Measurements from ENCODE around the gene CGB8. TPM values are rescaled to one million over a fixed set of nuclear protein-coding genes. Genes with fewer than 3 reads are reported as not detected.
"Not testable (repeated sequence)": the region's sequence is repeated elsewhere in the genome, so short reads cannot be mapped to it uniquely, and the experiment has no call there.

Gene CGB8
- total RNA-seq, 8 experiments from 2014 or later, result 0.27 to 0.76 (median 0.33) TPM; not detected in 4

GRCh38 chr19:49020342-49020741 is 28.6 kb downstream of the CGB8 start:
- in situ Hi-C loops (cut with MboI; ENCODE audit: low pct_unique_long_range_greater_than_20kb in 2 of 9, low sequenced_read_pairs in 9 of 9, unreplicated experiment in 9 of 9), result no loop called here
- ATAC-seq (replicated peaks in 6 of 8), result peak in 1 of 8 experiments; percentile 7
- Histone ChIP-seq H3K4me1 (replicated peaks in 1 of 2) (peaks cover 3 to 14% of the 10 kb centered on the region in 2 donors), H3K27ac (no peak overlapping the region), H3K4me3 (no peak overlapping the region)
- 40 to 92% (median 77%) methylated on average over 2 to 4 of the region's 11 CpGs; no CpG with 5 or more reads in 6 of the 10 experiments for WGBS, 10 experiments

GRCh38 chr19:49019242-49019932 is 29.5 kb downstream of the CGB8 start:
- 20 to 70% methylated on average over 1 to 2 of the region's 41 CpGs; no CpG with 5 or more reads in 8 of the 10 experiments for WGBS, 10 experiments
- peak in 7 of 8 experiments; percentile 4 to 42 (median 26) for ATAC-seq (replicated peaks in 6 of 8)
- in situ Hi-C loops (cut with MboI; ENCODE audit: low pct_unique_long_range_greater_than_20kb in 2 of 9, low sequenced_read_pairs in 9 of 9, unreplicated experiment in 9 of 9), result no loop called here
- Histone ChIP-seq H3K27ac (no peak overlapping the region), H3K4me3 (peak overlapping the region in 3 of 5 donors; percentile 19 to 32 (median 26)), H3K4me1 (replicated peaks in 1 of 2) (peaks cover 3 to 14% of the 10 kb centered on the region in 2 donors)

DNA sequence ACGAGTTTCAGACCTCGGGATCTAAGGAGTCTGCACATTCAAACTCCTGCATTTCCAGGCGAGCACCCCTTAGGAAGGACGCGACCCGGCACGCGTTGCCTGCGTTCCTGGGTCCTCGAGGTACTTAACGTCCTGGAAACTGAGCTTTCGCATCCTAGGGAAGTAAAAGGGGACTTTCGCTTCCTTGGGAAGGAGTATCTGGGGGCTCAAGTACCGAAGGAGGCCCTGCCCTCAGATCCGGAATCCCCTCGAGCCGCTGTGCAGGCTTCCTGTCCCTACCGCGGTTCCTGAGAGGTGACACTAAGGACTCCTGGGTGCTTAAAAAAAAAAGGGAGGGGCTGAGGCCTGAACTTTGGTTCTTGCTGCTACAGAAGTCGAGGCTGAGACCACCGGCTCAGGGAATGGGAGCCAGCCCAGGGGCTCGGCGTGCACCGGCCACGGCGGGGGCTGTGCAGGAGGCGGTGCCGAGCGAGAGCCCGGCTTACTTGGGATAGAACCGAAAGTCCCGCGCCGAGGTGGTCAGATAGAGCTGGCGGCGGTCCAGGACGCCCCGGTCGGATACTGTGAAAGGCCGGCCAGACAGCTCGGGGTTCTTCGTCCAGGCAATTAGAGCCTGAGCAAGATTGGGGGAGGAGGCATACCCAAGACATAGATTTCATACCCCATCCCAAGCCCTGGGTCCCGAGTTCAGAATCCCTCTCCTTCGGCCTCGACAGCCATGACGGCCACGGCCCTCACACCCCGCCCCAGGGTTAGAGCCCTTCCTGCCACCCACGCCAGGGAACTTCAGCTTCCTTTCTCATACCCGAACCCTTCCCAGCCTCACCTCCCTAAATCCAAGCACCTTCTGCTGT is 30.3 kb downstream of the CGB8 start:
- Histone ChIP-seq H3K4me3 (peak overlapping the region in 2 of 5 donors; percentile 31 to 32), H3K4me1 (replicated peaks in 1 of 2) (peaks cover 3 to 14% of the 10 kb centered on the region in 2 donors)
- in situ Hi-C loops (cut with MboI; ENCODE audit: low pct_unique_long_range_greater_than_20kb in 2 of 9, low sequenced_read_pairs in 9 of 9, unreplicated experiment in 9 of 9); ATAC-seq (replicated peaks in 6 of 8); H3K27ac ChIP-seq: not testable (repeated sequence)
- 7 to 60% (median 8%) methylated on average over 1 to 9 of the region's 50 CpGs; no CpG with 5 or more reads in 5 of the 10 experiments for WGBS, 10 experiments

DNA sequence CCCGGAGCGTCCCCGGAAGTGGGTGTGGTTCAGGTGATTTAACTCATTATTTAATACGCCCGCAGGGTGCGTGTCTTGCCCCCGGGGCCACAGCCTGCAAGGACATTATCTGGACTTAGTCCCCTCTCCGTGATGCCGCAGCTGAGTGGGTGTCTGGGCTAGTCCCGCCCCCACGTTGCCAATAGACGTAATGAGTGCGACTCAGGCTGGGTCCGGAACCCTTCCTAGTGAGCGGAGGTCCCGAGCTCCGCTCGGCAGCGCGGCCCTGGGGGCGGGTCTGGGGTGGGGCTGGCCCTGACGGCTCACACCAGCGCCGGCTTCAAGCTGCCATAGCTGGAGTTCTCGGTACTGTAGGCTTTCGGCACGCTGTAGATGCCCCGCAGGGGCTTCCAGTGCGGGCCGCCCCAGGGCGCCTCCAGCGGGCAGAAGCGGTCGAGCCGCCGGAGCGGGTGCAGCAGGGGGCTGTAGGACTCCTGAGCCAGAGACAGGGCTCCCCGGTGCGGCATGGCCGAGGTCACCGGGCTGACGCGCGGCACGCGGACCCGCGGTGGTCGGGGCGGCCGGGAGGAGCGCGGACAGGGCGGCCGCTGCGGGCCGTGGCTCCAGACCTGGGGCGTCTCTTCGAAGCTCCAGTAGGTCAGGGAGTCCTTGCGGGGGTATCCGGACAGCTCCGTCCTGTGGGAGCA is 31.1 kb downstream of the CGB8 start:
- in situ Hi-C loops (cut with MboI; ENCODE audit: low pct_unique_long_range_greater_than_20kb in 2 of 9, low sequenced_read_pairs in 9 of 9, unreplicated experiment in 9 of 9), result no loop called here
- peak overlapping the region; percentile 19 to 31 (median 21) for H3K4me3 ChIP-seq
- WGBS, 10 experiments, result 0% methylated on average over 2 of the region's 62 CpGs; no CpG with 5 or more reads in 9 of the 10 experiments
- peak; percentile 73 to 87 (median 80) for ATAC-seq (replicated peaks in 6 of 8)
- peaks cover 3 to 14% of the 10 kb centered on the region in 2 donors for H3K4me1 ChIP-seq (replicated peaks in 1 of 2)
- no peak overlapping the region for H3K27ac ChIP-seq

- H3K27ac ChIP-seq, result no peak within 1 kb of the TSS
- peak in 2 of 8 experiments; percentile 0 to 2 for ATAC-seq (replicated peaks in 6 of 8)
- in situ Hi-C loops (cut with MboI; ENCODE audit: low pct_unique_long_range_greater_than_20kb in 2 of 9, low sequenced_read_pairs in 9 of 9, unreplicated experiment in 9 of 9), result no loop called here
- H3K4me3 ChIP-seq, result peak within 1 kb of the TSS; percentile 19 to 31 (median 21)
- 0 to 100% (median 0%) methylated on average over 1 of the region's 17 CpGs; no CpG with 5 or more reads in 7 of the 10 experiments for WGBS, 10 experiments
- H3K4me1 ChIP-seq (replicated peaks in 1 of 2), result peaks cover 3 to 14% of the 10 kb centered on the region in 2 donors
Measured at GRCh38 chr19:49017041-49017665, 31.8 kb downstream of the CGB8 start, which contains the start of gene LHB. TSS of gene LHB (minus strand) at chr19:49017091. CDS start at chr19:49017081, 10 bp downstream.

DNA sequence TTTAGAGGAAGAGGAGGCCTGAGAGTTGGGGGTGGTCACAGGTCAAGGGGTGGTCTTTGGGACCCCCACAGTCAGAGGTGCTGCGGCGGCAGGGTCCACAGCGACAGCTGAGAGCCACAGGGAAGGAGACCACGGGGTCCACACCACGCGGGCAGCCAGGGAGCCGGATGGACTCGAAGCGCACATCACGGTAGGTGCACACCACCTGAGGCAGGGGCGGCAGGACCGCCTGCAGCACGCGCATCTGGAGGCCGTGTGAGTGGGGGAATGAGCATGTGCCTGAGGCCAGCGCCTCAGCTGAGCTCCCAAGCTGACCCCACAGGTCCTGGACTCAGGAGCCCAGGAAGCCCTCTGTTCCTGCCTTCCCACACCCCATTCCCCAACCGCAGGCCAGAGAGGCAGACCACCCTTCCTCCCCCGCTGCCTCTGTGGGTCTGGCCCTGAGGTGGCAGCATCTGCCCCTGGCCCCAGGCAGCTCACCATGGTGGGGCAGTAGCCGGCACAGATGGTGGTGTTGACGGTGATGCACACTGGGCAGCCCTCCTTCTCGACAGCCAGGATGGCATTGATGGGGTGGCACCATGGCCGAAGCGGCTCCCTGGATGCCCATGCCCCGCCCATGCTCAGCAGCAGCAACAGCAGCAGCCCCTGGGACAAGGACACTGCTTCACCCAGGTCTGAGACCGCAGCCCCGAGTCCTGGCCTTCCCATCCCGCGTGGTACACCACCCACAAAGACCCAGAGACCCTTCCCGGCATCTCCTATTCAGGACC is 32.7 kb downstream of the CGB8 start:
- H3K4me3 ChIP-seq, result no peak overlapping the region
- in situ Hi-C loops (cut with MboI; ENCODE audit: low pct_unique_long_range_greater_than_20kb in 2 of 9, low sequenced_read_pairs in 9 of 9, unreplicated experiment in 9 of 9), result no loop called here
- WGBS, 10 experiments, result 96% methylated on average over 5 of the region's 29 CpGs; no CpG with 5 or more reads in 9 of the 10 experiments
- no peak overlapping the region for H3K27ac ChIP-seq
- H3K4me1 ChIP-seq (replicated peaks in 1 of 2), result peaks cover 3 to 14% of the 10 kb centered on the region in 2 donors
- no peak for ATAC-seq (replicated peaks in 6 of 8)

DNA sequence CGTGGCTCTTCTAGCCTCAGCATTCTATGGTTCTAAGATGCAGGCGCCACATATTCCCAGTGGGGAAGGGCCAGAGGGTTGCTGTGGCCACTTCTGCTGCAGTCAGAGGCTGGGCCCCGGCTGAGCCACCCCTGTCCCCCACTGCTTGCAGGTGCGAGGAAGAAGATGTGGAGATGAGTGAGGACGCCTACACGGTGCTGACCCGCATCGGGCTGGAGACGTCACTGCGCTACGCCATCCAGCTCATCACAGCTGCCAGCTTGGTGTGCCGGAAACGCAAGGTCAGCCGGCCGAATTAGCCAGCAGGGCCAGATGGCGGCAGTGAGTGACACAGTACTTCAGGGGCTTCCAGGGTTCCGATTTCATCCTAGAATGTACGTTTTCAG is 34.0 kb downstream of the CGB8 start:
- in situ Hi-C loops (cut with MboI; ENCODE audit: low pct_unique_long_range_greater_than_20kb in 2 of 9, low sequenced_read_pairs in 9 of 9, unreplicated experiment in 9 of 9), result no loop called here
- ATAC-seq (replicated peaks in 6 of 8), result no peak
- 60 to 100% (median 91%) methylated on average over 1 to 8 of the region's 18 CpGs; no CpG with 5 or more reads in 2 of the 10 experiments for WGBS, 10 experiments

GRCh38 chr19:49014123-49014869 is 34.6 kb downstream of the CGB8 start:
- peaks cover 3 to 14% of the 10 kb centered on the region in 2 donors for H3K4me1 ChIP-seq (replicated peaks in 1 of 2)
- peak in 5 of 8 experiments; percentile 13 to 68 (median 62) for ATAC-seq (replicated peaks in 6 of 8)
- H3K27ac ChIP-seq, result peak overlapping the region; percentile 54 to 70
- in situ Hi-C loops (cut with MboI; ENCODE audit: low pct_unique_long_range_greater_than_20kb in 2 of 9, low sequenced_read_pairs in 9 of 9, unreplicated experiment in 9 of 9), result no loop called here
- H3K4me3 ChIP-seq, result no peak overlapping the region
- 80 to 100% (median 92%) methylated on average over 1 to 11 of the region's 32 CpGs; no CpG with 5 or more reads in 4 of the 10 experiments for WGBS, 10 experiments

More for the DNA sequence above, 34.0 kb downstream of the CGB8 start:
- peaks cover 3 to 14% of the 10 kb centered on the region in 2 donors for H3K4me1 ChIP-seq (replicated peaks in 1 of 2)
- no peak overlapping the region for H3K4me3 ChIP-seq
- peak overlapping the region in 1 of 2 donors; percentile 54 for H3K27ac ChIP-seq

GRCh38 chr19:49011194-49011593 is 37.7 kb downstream of the CGB8 start:
- ATAC-seq (replicated peaks in 6 of 8), result no peak
- in situ Hi-C loops (cut with MboI; ENCODE audit: low pct_unique_long_range_greater_than_20kb in 2 of 9, low sequenced_read_pairs in 9 of 9, unreplicated experiment in 9 of 9), result no loop called here
- Histone ChIP-seq H3K4me3 (no peak overlapping the region), H3K27ac (no peak overlapping the region), H3K4me1 (replicated peaks in 1 of 2) (no peaks in the 10 kb centered on the region)
- 50 to 100% (median 88%) methylated on average over 2 to 7 of the region's 17 CpGs; no CpG with 5 or more reads in 4 of the 10 experiments for WGBS, 10 experiments

- in situ Hi-C loops (cut with MboI; ENCODE audit: low pct_unique_long_range_greater_than_20kb in 2 of 9, low sequenced_read_pairs in 9 of 9, unreplicated experiment in 9 of 9), result no loop called here
- no peak overlapping the region for H3K27ac ChIP-seq
- 100% methylated on average over 1 of the region's 18 CpGs; no CpG with 5 or more reads in 9 of the 10 experiments for WGBS, 10 experiments
- ATAC-seq (replicated peaks in 6 of 8), result no peak
- no peaks in the 10 kb centered on the region for H3K4me1 ChIP-seq (replicated peaks in 1 of 2)
- H3K4me3 ChIP-seq, result no peak overlapping the region
Measured at GRCh38 chr19:49010453-49010852, 38.5 kb downstream of the CGB8 start.

GRCh38 chr19:49009828-49010227 is 39.1 kb downstream of the CGB8 start:
- in situ Hi-C loops (cut with MboI; ENCODE audit: low pct_unique_long_range_greater_than_20kb in 2 of 9, low sequenced_read_pairs in 9 of 9, unreplicated experiment in 9 of 9), result no loop called here
- 80 to 97% (median 93%) methylated on average over 1 to 11 of the region's 18 CpGs; no CpG with 5 or more reads in 7 of the 10 experiments for WGBS, 10 experiments
- no peak for ATAC-seq (replicated peaks in 6 of 8)
- Histone ChIP-seq H3K27ac (no peak overlapping the region), H3K4me1 (replicated peaks in 1 of 2) (no peaks in the 10 kb centered on the region), H3K4me3 (no peak overlapping the region)

Measured in motor neuron (in vitro differentiated cells).